ENCODE data around the gene TMEM123.
"Not testable (repeated sequence)": the region's sequence is repeated elsewhere in the genome, so short reads cannot be mapped to it uniquely, and the experiment has no call there.

GRCh38 chr11:102374633-102375424, 77.7 kb downstream of the TMEM123 start:
- not testable (repeated sequence) for TF ChIP-seq POLR2AphosphoS5 (IDR thresholded peaks at IDR 0.05; ENCODE audit: insufficient read depth, low read depth, low read length); POLR2A (IDR thresholded peaks at IDR 0.05; ENCODE audit: low read depth, low read length); CTCF (IDR thresholded peaks at IDR 0.05; ENCODE audit: extremely low read depth in 1 of 2, insufficient read depth in 1 of 2, low read depth in 1 of 2, low read length in 2 of 2); EZH2 (IDR thresholded peaks at IDR 0.05; ENCODE audit: borderline replicate concordance, low read depth, low read length, severe bottlenecking); FOS (IDR thresholded peaks at IDR 0.05; ENCODE audit: borderline replicate concordance, insufficient read depth, low read length); MAX (IDR thresholded peaks at IDR 0.05; ENCODE audit: insufficient read depth, insufficient read length); MYC (IDR thresholded peaks at IDR 0.05; ENCODE audit: low read depth, low read length); GATA2 (IDR thresholded peaks at IDR 0.05; ENCODE audit: insufficient read depth, insufficient read length, low read depth, low read length); JUN (IDR thresholded peaks at IDR 0.05; ENCODE audit: borderline replicate concordance, insufficient read depth, insufficient read length, low read depth)
